ENCODE results near the gene TRIO.

- no peak for TF ChIP-seq CTCF (IDR thresholded peaks at IDR 0.05; ENCODE audit: insufficient read depth, low read length, poor library complexity, severe bottlenecking)
- TF ChIP-seq EZH2phosphoT487 (conservative IDR thresholded peaks at IDR 0.05; ENCODE audit: low read length): no peak
Measured at GRCh38 chr5:14187157-14187556, 44.0 kb downstream of the TRIO start.
